ENCODE results near the gene MOG.

MOG gene

DNA sequence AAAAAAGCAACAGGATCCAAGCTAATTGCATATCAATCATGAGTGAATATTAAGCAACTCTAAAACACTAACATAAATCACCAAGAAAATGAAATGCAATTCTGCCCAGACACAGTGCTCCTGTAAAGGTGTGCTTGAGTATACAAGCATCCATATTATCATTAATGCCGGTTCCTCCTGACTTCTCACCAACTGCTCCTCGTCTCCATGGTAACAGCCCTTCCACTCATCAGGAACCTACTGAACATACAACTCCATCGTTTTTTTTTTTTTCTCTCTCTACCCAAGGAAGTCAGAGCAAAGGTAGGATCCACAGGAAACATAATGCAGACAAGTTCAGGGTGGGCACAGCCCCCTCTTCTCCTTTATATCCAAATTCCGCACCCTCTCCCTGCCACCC lies 36.3 kb upstream of the MOG start:
- DNase-seq, result no peak
- Histone ChIP-seq H3K4me1 (ENCODE audit: control extremely low read depth in 1 of 4, control insufficient read depth in 4 of 4, insufficient read depth in 4 of 4, low read length in 3 of 4) (peaks cover 0 to 3% (median 0%) of the 10 kb centered on the region in 4 experiments), H3K27ac (ENCODE audit: insufficient read depth in 1 of 2, low read depth in 1 of 2, low read length in 2 of 2, poor library complexity in 1 of 2, severe bottlenecking in 2 of 2) (no peak overlapping the region), H3K4me3 (ENCODE audit: control insufficient read depth in 1 of 7, extremely low read depth in 1 of 7, insufficient read depth in 4 of 7, low read depth in 2 of 7, low read length in 6 of 7) (no peak overlapping the region), H3K27me3 (replicated peaks in 2 of 5; ENCODE audit: control insufficient read depth in 4 of 5, insufficient read depth in 5 of 5, low read length in 4 of 5) (peaks cover 0 to 7% (median 0%) of the 10 kb centered on the region in 5 experiments), H3K36me3 (ENCODE audit: control insufficient read depth in 4 of 4, insufficient read depth in 4 of 4, low read length in 3 of 4) (peaks cover 0 to 34% (median 7%) of the 10 kb centered on the region in 4 experiments), H3K9me3 (ENCODE audit: control extremely low read depth in 1 of 5, control insufficient read depth in 4 of 5, insufficient read depth in 2 of 5, low read depth in 1 of 5, low read length in 4 of 5) (no peaks in the 10 kb centered on the region)
- WGBS (ENCODE audit: insufficient coverage), result 100% methylated on average over 2 of the region's 4 CpGs
- CTCF ChIA-PET, result interaction anchor here (1.2 kb wide), 1 partner anchor 9 kb away, joined by 3 read pairs; no protein-coding TSS in a partner anchor
- POLR2A ChIA-PET, result no interaction called here

DNA sequence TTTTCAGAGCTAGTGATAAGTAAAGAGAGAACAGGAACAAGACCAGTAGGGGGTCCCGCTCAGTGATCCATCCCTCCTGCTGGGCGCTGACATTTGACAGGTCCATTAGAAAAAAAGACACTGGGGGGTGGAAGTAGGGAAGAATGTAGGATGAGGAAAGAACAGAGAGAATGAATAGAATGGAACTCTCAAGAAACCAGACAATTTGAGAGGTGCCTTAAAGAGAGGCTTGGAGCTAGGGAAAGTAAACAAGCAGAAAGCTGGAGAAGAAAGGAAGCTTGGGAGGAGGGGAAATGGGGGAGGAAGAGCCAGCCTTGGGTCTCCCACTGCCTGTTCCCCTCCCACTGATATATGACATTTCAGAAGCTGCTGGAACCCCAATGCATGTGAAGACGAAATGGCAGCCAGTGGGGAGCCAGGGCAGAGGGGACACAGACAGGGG lies 32.4 kb upstream of the MOG start:
- H3K4me3 ChIP-seq (ENCODE audit: control insufficient read depth in 1 of 7, extremely low read depth in 1 of 7, insufficient read depth in 4 of 7, low read depth in 2 of 7, low read length in 6 of 7), result no peak overlapping the region
- no peak overlapping the region for H3K27ac ChIP-seq (ENCODE audit: insufficient read depth in 1 of 2, low read depth in 1 of 2, low read length in 2 of 2, poor library complexity in 1 of 2, severe bottlenecking in 2 of 2)
- ChIA-PET POLR2A (no interaction called here), CTCF (interaction anchor here (1.1 to 2.9 kb wide), 4 partner anchors 11 to 250 kb away, joined by 3 to 14 read pairs (median 5); no protein-coding TSS in a partner anchor)
- no peak for DNase-seq
- H3K4me1 ChIP-seq (ENCODE audit: control extremely low read depth in 1 of 4, control insufficient read depth in 4 of 4, insufficient read depth in 4 of 4, low read length in 3 of 4), result peaks cover 5 to 23% (median 18%) of the 10 kb centered on the region in 4 experiments
- peaks cover 0 to 13% (median 0%) of the 10 kb centered on the region in 5 experiments for H3K27me3 ChIP-seq (replicated peaks in 2 of 5; ENCODE audit: control insufficient read depth in 4 of 5, insufficient read depth in 5 of 5, low read length in 4 of 5)
- 95% methylated on average over 2 of the region's 3 CpGs for WGBS (ENCODE audit: insufficient coverage)
- H3K9me3 ChIP-seq (ENCODE audit: control extremely low read depth in 1 of 5, control insufficient read depth in 4 of 5, insufficient read depth in 2 of 5, low read depth in 1 of 5, low read length in 4 of 5), result no peaks in the 10 kb centered on the region
- H3K36me3 ChIP-seq (ENCODE audit: control insufficient read depth in 4 of 4, insufficient read depth in 4 of 4, low read length in 3 of 4), result peaks cover 0 to 30% (median 7%) of the 10 kb centered on the region in 4 experiments

DNA sequence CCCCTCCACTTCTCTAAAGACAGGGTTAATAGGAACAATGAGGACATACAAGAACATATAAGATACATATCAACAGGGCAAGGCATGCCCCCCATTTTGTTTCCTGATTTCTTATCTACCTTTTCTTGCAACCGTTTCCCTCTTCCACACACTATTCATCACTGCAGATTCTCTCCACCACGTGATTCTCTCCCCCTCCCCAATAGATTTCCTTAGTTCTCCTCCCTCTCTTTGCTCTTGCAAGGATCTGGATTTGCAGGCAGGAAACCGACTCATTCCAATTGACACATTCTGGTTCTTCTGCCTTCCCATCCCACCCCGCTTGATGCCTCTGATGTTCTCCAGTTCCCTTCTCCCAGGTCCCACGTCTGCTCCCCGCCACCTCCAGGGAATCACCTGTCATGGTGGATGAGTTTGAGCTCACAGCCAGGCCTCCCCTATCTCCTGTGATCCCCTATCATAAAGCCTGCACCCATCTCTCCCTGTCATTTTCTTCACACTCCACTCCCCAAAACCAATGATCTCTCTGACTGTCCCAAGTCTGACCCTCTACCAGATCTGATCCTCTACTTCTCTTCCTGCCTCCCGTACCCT lies 31.5 kb upstream of the MOG start:
- DNase-seq, result no peak
- ChIA-PET CTCF (interaction anchor here (1.2 to 2.9 kb wide), 3 partner anchors 14 to 28 kb away, joined by 3 to 7 read pairs (median 6); no protein-coding TSS in a partner anchor), POLR2A (no interaction called here)
- Histone ChIP-seq H3K9me3 (ENCODE audit: control extremely low read depth in 1 of 5, control insufficient read depth in 4 of 5, insufficient read depth in 2 of 5, low read depth in 1 of 5, low read length in 4 of 5) (no peaks in the 10 kb centered on the region), H3K4me1 (ENCODE audit: control extremely low read depth in 1 of 4, control insufficient read depth in 4 of 4, insufficient read depth in 4 of 4, low read length in 3 of 4) (peaks cover 6 to 26% (median 18%) of the 10 kb centered on the region in 4 experiments), H3K4me3 (ENCODE audit: control insufficient read depth in 1 of 7, extremely low read depth in 1 of 7, insufficient read depth in 4 of 7, low read depth in 2 of 7, low read length in 6 of 7) (no peak overlapping the region), H3K27ac (ENCODE audit: insufficient read depth in 1 of 2, low read depth in 1 of 2, low read length in 2 of 2, poor library complexity in 1 of 2, severe bottlenecking in 2 of 2) (no peak overlapping the region), H3K27me3 (replicated peaks in 2 of 5; ENCODE audit: control insufficient read depth in 4 of 5, insufficient read depth in 5 of 5, low read length in 4 of 5) (peaks cover 0 to 16% (median 0%) of the 10 kb centered on the region in 5 experiments), H3K36me3 (ENCODE audit: control insufficient read depth in 4 of 4, insufficient read depth in 4 of 4, low read length in 3 of 4) (peaks cover 0 to 23% (median 7%) of the 10 kb centered on the region in 4 experiments)
- 56% methylated on average over 6 of the region's 7 CpGs for WGBS (ENCODE audit: insufficient coverage)

DNA sequence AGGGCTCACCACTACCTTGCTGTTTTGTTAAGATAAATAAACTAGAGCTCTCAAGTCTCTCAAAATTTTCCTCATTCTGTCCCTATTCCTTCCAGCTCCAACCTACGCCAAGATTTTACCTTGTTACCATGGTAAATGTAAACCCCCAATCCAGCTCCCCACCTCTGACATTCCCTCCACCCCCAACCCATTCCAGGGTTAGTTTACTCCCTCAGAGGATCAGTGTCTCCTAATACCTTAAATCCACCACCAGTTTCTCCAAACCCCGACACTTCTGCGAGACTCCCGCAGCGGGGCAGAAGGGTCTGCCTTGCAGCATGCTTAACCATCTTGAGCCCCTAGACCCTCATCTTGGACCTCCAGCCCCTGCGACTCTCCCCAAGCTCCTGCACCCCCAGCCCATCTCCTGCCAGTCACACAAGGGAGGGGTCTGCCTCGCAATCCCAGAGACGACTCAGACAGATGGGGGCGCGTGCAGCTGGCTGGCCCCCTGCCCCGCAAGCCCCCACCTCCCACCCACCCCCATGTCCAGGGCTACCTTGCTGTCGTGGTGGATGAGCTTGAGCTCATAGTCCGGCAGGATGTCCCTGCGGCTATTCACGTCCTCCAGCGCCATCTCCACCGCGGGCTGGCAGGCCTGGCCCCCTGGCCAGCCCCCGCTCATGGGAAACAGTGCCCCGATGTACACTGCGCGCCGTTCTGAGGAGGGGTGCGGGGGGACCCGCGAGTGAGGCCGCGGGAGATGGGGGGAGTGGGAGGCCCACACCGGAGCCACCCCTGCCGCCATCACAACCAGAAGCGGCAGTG lies 29.7 kb upstream of the MOG start:
- POLR2A ChIA-PET, result no interaction called here
- 12% methylated on average over 24 of the region's 31 CpGs for WGBS (ENCODE audit: insufficient coverage)
- Histone ChIP-seq H3K4me3 (ENCODE audit: control insufficient read depth in 1 of 7, extremely low read depth in 1 of 7, insufficient read depth in 4 of 7, low read depth in 2 of 7, low read length in 6 of 7) (peak overlapping the region in 5 of 7 experiments; percentile 50 to 92 (median 74)), H3K36me3 (ENCODE audit: control insufficient read depth in 4 of 4, insufficient read depth in 4 of 4, low read length in 3 of 4) (peaks cover 0 to 9% (median 3%) of the 10 kb centered on the region in 4 experiments), H3K9me3 (ENCODE audit: control extremely low read depth in 1 of 5, control insufficient read depth in 4 of 5, insufficient read depth in 2 of 5, low read depth in 1 of 5, low read length in 4 of 5) (no peaks in the 10 kb centered on the region), H3K27ac (ENCODE audit: insufficient read depth in 1 of 2, low read depth in 1 of 2, low read length in 2 of 2, poor library complexity in 1 of 2, severe bottlenecking in 2 of 2) (peak overlapping the region in 1 of 2 experiments; percentile 1), H3K4me1 (ENCODE audit: control extremely low read depth in 1 of 4, control insufficient read depth in 4 of 4, insufficient read depth in 4 of 4, low read length in 3 of 4) (peaks cover 6 to 39% (median 24%) of the 10 kb centered on the region in 4 experiments), H3K27me3 (replicated peaks in 2 of 5; ENCODE audit: control insufficient read depth in 4 of 5, insufficient read depth in 5 of 5, low read length in 4 of 5) (peaks cover 0 to 30% (median 0%) of the 10 kb centered on the region in 5 experiments)
- CTCF ChIA-PET, result interaction anchor here (1.1 to 1.5 kb wide), 2 partner anchors 9 to 27 kb away, joined by 3 to 4 read pairs; no protein-coding TSS in a partner anchor
- peak in 1 of 3 donors; percentile 46 for DNase-seq

DNA sequence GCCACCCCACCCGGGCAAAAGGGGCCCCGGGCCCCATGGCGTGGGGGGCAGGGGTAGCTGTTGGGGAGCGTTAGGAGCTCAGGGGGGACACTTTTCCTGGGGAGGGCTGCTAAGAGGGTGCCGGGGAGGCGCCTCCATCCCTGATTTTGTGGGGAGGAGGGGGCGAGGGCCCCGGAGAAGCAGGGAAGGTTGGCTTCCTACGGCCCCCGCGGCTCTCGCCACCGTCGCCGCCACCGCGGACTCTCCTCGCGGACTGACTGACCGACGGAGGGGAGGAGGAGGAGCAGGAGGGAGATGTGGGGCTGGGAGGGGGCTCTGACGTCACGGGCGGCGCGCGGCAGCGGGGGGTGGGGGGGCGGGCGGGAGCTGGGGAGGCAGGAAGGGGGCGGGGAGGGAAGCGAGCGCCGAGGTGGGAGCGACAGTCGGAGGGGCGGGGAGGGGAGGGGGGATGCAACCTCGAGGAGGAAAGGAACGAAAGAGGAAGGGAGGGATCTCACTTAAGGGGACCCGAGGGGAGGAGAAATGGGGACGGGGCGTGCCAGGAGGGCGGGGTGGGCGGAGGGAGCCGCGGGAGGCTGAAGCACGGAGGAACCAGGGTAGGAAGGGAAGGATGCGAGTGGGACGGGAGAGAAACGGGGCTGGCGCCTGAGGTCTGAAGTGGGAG lies 29.0 kb upstream of the MOG start:
- CTCF ChIA-PET, result interaction anchor here (1.5 to 1.6 kb wide), 2 partner anchors 10 to 26 kb away, joined by 3 to 6 read pairs; no protein-coding TSS in a partner anchor
- peaks cover 0 to 4% (median 2%) of the 10 kb centered on the region in 4 experiments for H3K36me3 ChIP-seq (ENCODE audit: control insufficient read depth in 4 of 4, insufficient read depth in 4 of 4, low read length in 3 of 4)
- peaks cover 6 to 40% (median 26%) of the 10 kb centered on the region in 4 experiments for H3K4me1 ChIP-seq (ENCODE audit: control extremely low read depth in 1 of 4, control insufficient read depth in 4 of 4, insufficient read depth in 4 of 4, low read length in 3 of 4)
- peak; percentile 72 to 76 (median 76) for DNase-seq
- POLR2A ChIA-PET, result no interaction called here
- H3K4me3 ChIP-seq (ENCODE audit: control insufficient read depth in 1 of 7, extremely low read depth in 1 of 7, insufficient read depth in 4 of 7, low read depth in 2 of 7, low read length in 6 of 7), result peak overlapping the region; percentile 54 to 92 (median 71)
- H3K9me3 ChIP-seq (ENCODE audit: control extremely low read depth in 1 of 5, control insufficient read depth in 4 of 5, insufficient read depth in 2 of 5, low read depth in 1 of 5, low read length in 4 of 5), result no peaks in the 10 kb centered on the region
- H3K27ac ChIP-seq (ENCODE audit: insufficient read depth in 1 of 2, low read depth in 1 of 2, low read length in 2 of 2, poor library complexity in 1 of 2, severe bottlenecking in 2 of 2), result peak overlapping the region in 1 of 2 experiments; percentile 47
- under 1% methylated on average over 25 of the region's 51 CpGs for WGBS (ENCODE audit: insufficient coverage)
- H3K27me3 ChIP-seq (replicated peaks in 2 of 5; ENCODE audit: control insufficient read depth in 4 of 5, insufficient read depth in 5 of 5, low read length in 4 of 5), result peaks cover 0 to 28% (median 0%) of the 10 kb centered on the region in 5 experiments

DNA sequence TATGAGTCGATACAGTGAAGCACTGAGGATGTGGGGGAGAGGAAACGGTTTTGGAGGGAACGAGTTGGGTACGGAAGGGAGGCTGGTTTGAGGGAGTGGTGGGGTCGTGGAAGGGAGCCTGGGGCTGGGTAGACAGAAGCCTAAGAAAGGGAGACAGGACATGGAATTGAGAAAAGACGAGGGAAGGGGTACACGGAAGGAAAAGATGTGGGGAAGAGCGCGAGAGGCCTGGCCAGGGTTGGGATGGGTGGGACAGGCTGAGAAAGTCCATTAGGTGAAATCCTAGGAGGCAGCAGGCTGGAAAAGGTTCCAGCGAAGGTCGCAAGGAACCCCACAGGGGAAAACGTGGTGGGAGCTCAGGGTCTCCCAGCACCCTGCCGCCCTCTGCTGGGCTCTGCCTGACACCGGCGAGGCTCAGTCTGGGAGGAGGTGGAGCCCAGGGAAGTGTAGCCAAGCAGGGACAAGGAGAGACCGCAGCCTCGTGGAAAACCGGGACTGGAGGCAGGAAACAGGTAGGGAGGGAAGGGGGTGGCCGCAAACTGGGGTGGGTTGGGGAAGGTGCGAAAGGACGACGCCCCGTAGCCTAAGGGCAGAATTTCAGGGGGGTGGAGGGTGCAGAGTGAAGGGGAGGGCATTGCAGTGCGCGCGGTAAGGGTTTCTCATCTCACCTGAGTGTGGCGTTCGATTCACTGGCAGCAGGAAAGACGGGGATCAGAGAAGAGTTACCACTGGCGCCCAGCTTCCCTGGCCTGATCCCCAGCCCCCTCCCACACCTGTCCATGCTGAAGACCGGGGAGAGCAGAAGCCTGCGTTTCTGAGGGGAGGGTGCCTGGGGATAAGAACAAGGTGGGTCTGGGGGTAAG lies 28.2 kb upstream of the MOG start:
- POLR2A ChIA-PET, result no interaction called here
- peak overlapping the region in 1 of 2 experiments; percentile 47 for H3K27ac ChIP-seq (ENCODE audit: insufficient read depth in 1 of 2, low read depth in 1 of 2, low read length in 2 of 2, poor library complexity in 1 of 2, severe bottlenecking in 2 of 2)

More for the DNA sequence above, 28.2 kb upstream of the MOG start:
- H3K4me1 ChIP-seq (ENCODE audit: control extremely low read depth in 1 of 4, control insufficient read depth in 4 of 4, insufficient read depth in 4 of 4, low read length in 3 of 4), result peaks cover 6 to 45% (median 29%) of the 10 kb centered on the region in 4 experiments
- H3K9me3 ChIP-seq (ENCODE audit: control extremely low read depth in 1 of 5, control insufficient read depth in 4 of 5, insufficient read depth in 2 of 5, low read depth in 1 of 5, low read length in 4 of 5), result no peaks in the 10 kb centered on the region
- H3K27me3 ChIP-seq (replicated peaks in 2 of 5; ENCODE audit: control insufficient read depth in 4 of 5, insufficient read depth in 5 of 5, low read length in 4 of 5), result peaks cover 0 to 33% (median 0%) of the 10 kb centered on the region in 5 experiments
- peak; percentile 42 to 55 (median 48) for DNase-seq
- peak overlapping the region; percentile 41 to 92 (median 71) for H3K4me3 ChIP-seq (ENCODE audit: control insufficient read depth in 1 of 7, extremely low read depth in 1 of 7, insufficient read depth in 4 of 7, low read depth in 2 of 7, low read length in 6 of 7)
- H3K36me3 ChIP-seq (ENCODE audit: control insufficient read depth in 4 of 4, insufficient read depth in 4 of 4, low read length in 3 of 4), result peaks cover 0 to under 1% (median under 1%) of the 10 kb centered on the region in 4 experiments
- CTCF ChIA-PET, result interaction anchor here (0.7 to 1.6 kb wide), 2 partner anchors 25 to 252 kb away, joined by 3 to 6 read pairs; no protein-coding TSS in a partner anchor
- 0% methylated on average over 28 of the region's 32 CpGs for WGBS (ENCODE audit: insufficient coverage)

All from common myeloid progenitor, CD34-positive (primary cell).